Measurements from ENCODE around the gene RPTOR. TPM values are rescaled to one million over a fixed set of nuclear protein-coding genes. Genes with fewer than 3 reads are reported as not detected.

The RPTOR gene
- total RNA-seq, 1 experiment from 2014 or later = 58.0 TPM

DNA sequence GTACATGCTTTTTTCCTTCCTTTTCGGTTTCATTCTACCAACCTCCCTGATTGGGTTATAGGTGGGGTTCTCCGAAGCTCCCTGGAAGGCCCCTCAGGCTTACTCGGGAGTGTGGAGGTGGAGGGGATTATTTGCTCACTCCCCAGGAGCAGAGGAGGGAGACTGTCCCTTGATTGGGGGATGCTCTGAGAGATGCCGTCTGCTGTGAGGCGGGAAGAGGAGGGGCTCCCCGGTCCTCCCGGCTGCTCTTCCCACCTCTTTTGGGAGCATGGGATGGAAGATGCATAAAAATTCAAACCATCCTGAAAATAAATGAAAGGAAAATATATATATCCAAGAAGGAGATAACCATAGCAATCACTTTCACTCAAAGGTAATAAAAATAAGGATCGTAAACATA, 16.1 kb upstream of the RPTOR start:
- DNase-seq (ENCODE audit: low read depth, low spot score) = no peak
- Histone ChIP-seq H3K9me3 (ENCODE audit: control insufficient read depth, insufficient read depth, low read depth, low read length) (no peaks in the 10 kb centered on the region), H3K4me1 (ENCODE audit: control insufficient read depth, insufficient read depth, low read length) (no peaks in the 10 kb centered on the region), H3K27me3 (ENCODE audit: control insufficient read depth, insufficient read depth, low read length) (no peaks in the 10 kb centered on the region), H3K36me3 (ENCODE audit: control insufficient read depth, insufficient read depth, low read length) (no peaks in the 10 kb centered on the region), H3K27ac (ENCODE audit: low read length) (no peak overlapping the region), H3K4me3 (ENCODE audit: low read depth in 2 of 2, low read length in 2 of 2) (no peak overlapping the region)
- BruUV-seq (replicated peaks) = no TSS peak
- no peak for TF ChIP-seq TCF7L2 (IDR thresholded peaks at IDR 0.05; ENCODE audit: low read depth, low read length)
- TF ChIP-seq, protein P1, sequence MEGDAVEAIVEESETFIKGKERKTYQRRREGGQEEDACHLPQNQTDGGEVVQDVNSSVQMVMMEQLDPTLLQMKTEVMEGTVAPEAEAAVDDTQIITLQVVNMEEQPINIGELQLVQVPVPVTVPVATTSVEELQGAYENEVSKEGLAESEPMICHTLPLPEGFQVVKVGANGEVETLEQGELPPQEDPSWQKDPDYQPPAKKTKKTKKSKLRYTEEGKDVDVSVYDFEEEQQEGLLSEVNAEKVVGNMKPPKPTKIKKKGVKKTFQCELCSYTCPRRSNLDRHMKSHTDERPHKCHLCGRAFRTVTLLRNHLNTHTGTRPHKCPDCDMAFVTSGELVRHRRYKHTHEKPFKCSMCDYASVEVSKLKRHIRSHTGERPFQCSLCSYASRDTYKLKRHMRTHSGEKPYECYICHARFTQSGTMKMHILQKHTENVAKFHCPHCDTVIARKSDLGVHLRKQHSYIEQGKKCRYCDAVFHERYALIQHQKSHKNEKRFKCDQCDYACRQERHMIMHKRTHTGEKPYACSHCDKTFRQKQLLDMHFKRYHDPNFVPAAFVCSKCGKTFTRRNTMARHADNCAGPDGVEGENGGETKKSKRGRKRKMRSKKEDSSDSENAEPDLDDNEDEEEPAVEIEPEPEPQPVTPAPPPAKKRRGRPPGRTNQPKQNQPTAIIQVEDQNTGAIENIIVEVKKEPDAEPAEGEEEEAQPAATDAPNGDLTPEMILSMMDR (IDR thresholded peaks at IDR 0.05) = no peak
- TF ChIP-seq, protein P2, sequence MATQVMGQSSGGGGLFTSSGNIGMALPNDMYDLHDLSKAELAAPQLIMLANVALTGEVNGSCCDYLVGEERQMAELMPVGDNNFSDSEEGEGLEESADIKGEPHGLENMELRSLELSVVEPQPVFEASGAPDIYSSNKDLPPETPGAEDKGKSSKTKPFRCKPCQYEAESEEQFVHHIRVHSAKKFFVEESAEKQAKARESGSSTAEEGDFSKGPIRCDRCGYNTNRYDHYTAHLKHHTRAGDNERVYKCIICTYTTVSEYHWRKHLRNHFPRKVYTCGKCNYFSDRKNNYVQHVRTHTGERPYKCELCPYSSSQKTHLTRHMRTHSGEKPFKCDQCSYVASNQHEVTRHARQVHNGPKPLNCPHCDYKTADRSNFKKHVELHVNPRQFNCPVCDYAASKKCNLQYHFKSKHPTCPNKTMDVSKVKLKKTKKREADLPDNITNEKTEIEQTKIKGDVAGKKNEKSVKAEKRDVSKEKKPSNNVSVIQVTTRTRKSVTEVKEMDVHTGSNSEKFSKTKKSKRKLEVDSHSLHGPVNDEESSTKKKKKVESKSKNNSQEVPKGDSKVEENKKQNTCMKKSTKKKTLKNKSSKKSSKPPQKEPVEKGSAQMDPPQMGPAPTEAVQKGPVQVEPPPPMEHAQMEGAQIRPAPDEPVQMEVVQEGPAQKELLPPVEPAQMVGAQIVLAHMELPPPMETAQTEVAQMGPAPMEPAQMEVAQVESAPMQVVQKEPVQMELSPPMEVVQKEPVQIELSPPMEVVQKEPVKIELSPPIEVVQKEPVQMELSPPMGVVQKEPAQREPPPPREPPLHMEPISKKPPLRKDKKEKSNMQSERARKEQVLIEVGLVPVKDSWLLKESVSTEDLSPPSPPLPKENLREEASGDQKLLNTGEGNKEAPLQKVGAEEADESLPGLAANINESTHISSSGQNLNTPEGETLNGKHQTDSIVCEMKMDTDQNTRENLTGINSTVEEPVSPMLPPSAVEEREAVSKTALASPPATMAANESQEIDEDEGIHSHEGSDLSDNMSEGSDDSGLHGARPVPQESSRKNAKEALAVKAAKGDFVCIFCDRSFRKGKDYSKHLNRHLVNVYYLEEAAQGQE (IDR thresholded peaks at IDR 0.05; ENCODE audit: insufficient read depth in 1 of 2, low read depth in 2 of 2, low read length in 1 of 2) = no peak
- TF ChIP-seq SIN3A (IDR thresholded peaks at IDR 0.05; ENCODE audit: borderline replicate concordance, insufficient read depth, low read depth, low read length) = no peak
- no peak for TF ChIP-seq POLR2AphosphoS5 (IDR thresholded peaks at IDR 0.05; ENCODE audit: low read depth, low read length)
- intact Hi-C loops (cut with micrococcal nuclease; ENCODE audit: unreplicated experiment) = no loop called here
- ChIA-PET CTCF (no interaction called here), POLR2A (no interaction called here)
- in situ Hi-C loops (cut with HindIII; ENCODE audit: low pct_unique_long_range_greater_than_20kb, low sequenced_read_pairs) = no loop called here
- no peak for ATAC-seq

DNA sequence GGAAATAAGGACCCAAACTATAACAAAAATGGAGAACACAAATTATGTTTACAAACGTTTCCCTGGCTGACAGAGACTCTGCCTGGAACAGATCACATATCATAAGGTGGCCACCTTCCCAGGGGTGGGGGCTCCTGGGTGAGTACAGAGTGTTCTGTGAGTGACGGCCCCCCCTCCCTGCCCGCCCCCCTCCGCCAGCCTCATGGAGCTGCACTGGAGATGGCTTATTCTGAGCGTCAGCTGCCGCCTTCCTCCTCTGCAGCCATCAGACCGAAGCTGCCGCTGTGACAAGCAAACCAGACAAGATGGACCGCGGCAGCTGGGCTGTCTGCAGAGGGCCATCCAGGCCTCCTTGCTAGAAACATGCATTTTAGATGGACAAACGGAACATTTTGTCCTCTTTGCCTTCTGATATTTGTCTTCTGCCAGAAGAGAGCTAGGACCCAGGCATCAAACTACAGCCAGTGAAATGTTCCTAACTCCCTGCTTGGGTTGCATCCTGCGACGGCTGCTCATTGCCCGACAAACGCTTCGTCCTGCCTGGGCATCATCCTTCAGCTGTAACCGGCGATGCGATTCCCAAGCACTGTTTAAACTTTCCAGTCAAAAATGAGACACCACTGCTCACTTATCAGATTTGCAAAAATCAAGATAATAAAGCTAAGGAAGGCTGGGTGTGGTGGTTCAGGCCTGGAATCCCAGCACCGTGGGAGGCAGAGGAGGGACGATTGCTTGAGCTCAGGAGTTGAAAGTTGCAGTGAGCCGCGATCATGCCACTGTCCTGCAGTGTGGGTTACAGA, 15.3 kb upstream of the RPTOR start:
- Histone ChIP-seq H3K9me3 (ENCODE audit: control insufficient read depth, insufficient read depth, low read depth, low read length) (no peaks in the 10 kb centered on the region), H3K27ac (ENCODE audit: low read length) (no peak overlapping the region), H3K4me3 (ENCODE audit: low read depth in 2 of 2, low read length in 2 of 2) (no peak overlapping the region), H3K36me3 (ENCODE audit: control insufficient read depth, insufficient read depth, low read length) (no peaks in the 10 kb centered on the region), H3K4me1 (ENCODE audit: control insufficient read depth, insufficient read depth, low read length) (no peaks in the 10 kb centered on the region), H3K27me3 (ENCODE audit: control insufficient read depth, insufficient read depth, low read length) (no peaks in the 10 kb centered on the region)
- CTCF ChIA-PET = no interaction called here
- ATAC-seq (peak; percentile 35; the same call in 1 of the 2 replicates), DNase-seq (ENCODE audit: low read depth, low spot score) (no peak)
- BruUV-seq (replicated peaks) = no TSS peak
- intact Hi-C loops (cut with micrococcal nuclease; ENCODE audit: unreplicated experiment) (no loop called here), in situ Hi-C loops (cut with HindIII; ENCODE audit: low pct_unique_long_range_greater_than_20kb, low sequenced_read_pairs) (no loop called here)
- POLR2A ChIA-PET = no interaction called here
- TF ChIP-seq SIN3A (IDR thresholded peaks at IDR 0.05; ENCODE audit: borderline replicate concordance, insufficient read depth, low read depth, low read length) (no peak), TCF7L2 (IDR thresholded peaks at IDR 0.05; ENCODE audit: low read depth, low read length) (no peak), POLR2AphosphoS5 (IDR thresholded peaks at IDR 0.05; ENCODE audit: low read depth, low read length) (no peak)
- TF ChIP-seq, protein P1 (IDR thresholded peaks at IDR 0.05) = no peak
- TF ChIP-seq, protein P2 (IDR thresholded peaks at IDR 0.05; ENCODE audit: insufficient read depth in 1 of 2, low read depth in 2 of 2, low read length in 1 of 2) = no peak
